Measurements from ENCODE around the gene KANSL1. TPM values are rescaled to one million over a fixed set of nuclear protein-coding genes. Genes with fewer than 3 reads are reported as not detected.

KANSL1 gene
- total RNA-seq, 4 donors from 2014 or later, result 53.8 to 107 (median 60.6) TPM

- no peak for DNase-seq (ENCODE audit: low spot score in 2 of 2)
- TF ChIP-seq POLR2A (IDR thresholded peaks at IDR 0.05), result no peak
- TF ChIP-seq, protein P1, sequence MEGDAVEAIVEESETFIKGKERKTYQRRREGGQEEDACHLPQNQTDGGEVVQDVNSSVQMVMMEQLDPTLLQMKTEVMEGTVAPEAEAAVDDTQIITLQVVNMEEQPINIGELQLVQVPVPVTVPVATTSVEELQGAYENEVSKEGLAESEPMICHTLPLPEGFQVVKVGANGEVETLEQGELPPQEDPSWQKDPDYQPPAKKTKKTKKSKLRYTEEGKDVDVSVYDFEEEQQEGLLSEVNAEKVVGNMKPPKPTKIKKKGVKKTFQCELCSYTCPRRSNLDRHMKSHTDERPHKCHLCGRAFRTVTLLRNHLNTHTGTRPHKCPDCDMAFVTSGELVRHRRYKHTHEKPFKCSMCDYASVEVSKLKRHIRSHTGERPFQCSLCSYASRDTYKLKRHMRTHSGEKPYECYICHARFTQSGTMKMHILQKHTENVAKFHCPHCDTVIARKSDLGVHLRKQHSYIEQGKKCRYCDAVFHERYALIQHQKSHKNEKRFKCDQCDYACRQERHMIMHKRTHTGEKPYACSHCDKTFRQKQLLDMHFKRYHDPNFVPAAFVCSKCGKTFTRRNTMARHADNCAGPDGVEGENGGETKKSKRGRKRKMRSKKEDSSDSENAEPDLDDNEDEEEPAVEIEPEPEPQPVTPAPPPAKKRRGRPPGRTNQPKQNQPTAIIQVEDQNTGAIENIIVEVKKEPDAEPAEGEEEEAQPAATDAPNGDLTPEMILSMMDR (IDR thresholded peaks at IDR 0.05), result no peak
- 80 to 81% methylated on average over 3 of the region's 3 CpGs for WGBS, 2 donors
- no peak overlapping the region for H3K4me3 ChIP-seq (ENCODE audit: low read depth, poor library complexity, severe bottlenecking)
- intact Hi-C loops (cut with DNase I; ENCODE audit: low total_unique reads), result no loop called here
Measured at GRCh38 chr17:46043606-46044005, 149.6 kb downstream of the KANSL1 start.

DNA sequence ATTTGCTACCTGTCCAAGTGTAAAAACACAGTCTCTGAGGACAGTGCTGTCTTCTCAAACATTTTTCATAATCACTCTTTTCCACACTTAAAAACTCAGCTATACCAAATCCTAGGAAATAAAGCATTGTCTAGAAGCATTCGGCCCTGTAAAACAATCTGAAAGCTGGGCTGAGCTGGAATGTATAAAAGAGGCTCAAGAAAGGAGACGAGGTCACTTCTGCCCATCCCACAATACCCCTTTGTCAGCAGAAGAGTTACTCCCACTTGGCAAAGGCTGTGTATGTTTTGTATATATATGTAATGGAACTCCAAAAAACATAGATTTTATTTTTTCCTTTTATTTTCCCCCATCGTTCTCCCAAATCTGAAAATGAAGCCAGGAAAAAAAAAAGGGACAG, 150.3 kb downstream of the KANSL1 start:
- TF ChIP-seq, protein P1 (IDR thresholded peaks at IDR 0.05), result no peak
- TF ChIP-seq POLR2A (IDR thresholded peaks at IDR 0.05), result no peak
- no peak overlapping the region for H3K4me3 ChIP-seq (ENCODE audit: low read depth, poor library complexity, severe bottlenecking)
- intact Hi-C loops (cut with DNase I; ENCODE audit: low total_unique reads), result no loop called here
- WGBS, 2 donors, result 71 to 78% methylated on average over 3 of the region's 3 CpGs
- no peak for DNase-seq (ENCODE audit: low spot score in 2 of 2)

GRCh38 chr17:46042246-46042645, 151.0 kb downstream of the KANSL1 start:
- no peak overlapping the region for H3K4me3 ChIP-seq (ENCODE audit: low read depth, poor library complexity, severe bottlenecking)
- intact Hi-C loops (cut with DNase I; ENCODE audit: low total_unique reads), result no loop called here
- 85 to 90% methylated on average over 2 of the region's 2 CpGs for WGBS, 2 donors
- TF ChIP-seq, protein P1 (IDR thresholded peaks at IDR 0.05), result no peak
- no peak for TF ChIP-seq POLR2A (IDR thresholded peaks at IDR 0.05)
- DNase-seq (ENCODE audit: low spot score in 2 of 2), result no peak

DNA sequence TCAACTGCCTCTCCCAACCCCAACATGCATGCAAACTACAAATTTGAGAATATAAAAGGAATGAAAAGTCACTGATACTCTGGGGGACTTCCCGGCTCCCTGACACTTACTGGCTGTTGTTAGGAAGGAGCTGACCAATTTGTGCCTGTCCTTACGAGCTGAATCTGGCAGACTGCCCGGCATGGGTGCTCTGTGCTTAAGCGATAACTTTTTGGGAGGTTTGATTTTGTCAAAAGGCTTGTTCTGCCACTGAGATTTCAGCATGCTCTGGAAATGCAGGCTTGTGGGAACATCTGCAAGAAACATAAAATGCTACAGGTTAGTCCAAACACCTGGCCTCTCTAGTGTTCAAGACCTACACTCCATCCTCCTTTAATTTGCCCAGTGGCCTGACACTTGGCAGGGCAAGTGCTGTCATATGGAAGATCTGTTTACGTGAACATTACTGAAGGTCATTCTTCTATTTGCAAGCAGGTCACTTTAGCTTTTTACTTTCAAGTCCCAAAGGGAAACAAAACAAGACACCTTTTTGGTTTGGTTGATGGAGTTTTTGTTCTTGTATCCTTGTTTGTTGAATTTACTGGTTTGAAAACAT, 153.5 kb downstream of the KANSL1 start:
- TF ChIP-seq, protein P1 (IDR thresholded peaks at IDR 0.05), result no peak
- TF ChIP-seq POLR2A (IDR thresholded peaks at IDR 0.05), result no peak
- WGBS, 2 donors, result 72 to 73% methylated on average over 5 of the region's 5 CpGs
- intact Hi-C loops (cut with DNase I; ENCODE audit: low total_unique reads), result loop anchor here (10.0 kb wide), 1 partner anchor 165 kb away; no protein-coding TSS in a partner anchor
- H3K4me3 ChIP-seq (ENCODE audit: low read depth, poor library complexity, severe bottlenecking), result no peak overlapping the region
- DNase-seq (ENCODE audit: low spot score in 2 of 2), result no peak

- WGBS, 2 donors, result 92 to 93% methylated on average over 12 of the region's 12 CpGs
- TF ChIP-seq POLR2A (IDR thresholded peaks at IDR 0.05), result no peak
- TF ChIP-seq, protein P1 (IDR thresholded peaks at IDR 0.05), result no peak
- intact Hi-C loops (cut with DNase I; ENCODE audit: low total_unique reads), result loop anchor here (10.0 kb wide), 1 partner anchor 166 kb away; no protein-coding TSS in a partner anchor
- no peak for DNase-seq (ENCODE audit: low spot score in 2 of 2)
- H3K4me3 ChIP-seq (ENCODE audit: low read depth, poor library complexity, severe bottlenecking), result no peak overlapping the region
Measured at GRCh38 chr17:46038937-46039336, 154.3 kb downstream of the KANSL1 start.

DNA sequence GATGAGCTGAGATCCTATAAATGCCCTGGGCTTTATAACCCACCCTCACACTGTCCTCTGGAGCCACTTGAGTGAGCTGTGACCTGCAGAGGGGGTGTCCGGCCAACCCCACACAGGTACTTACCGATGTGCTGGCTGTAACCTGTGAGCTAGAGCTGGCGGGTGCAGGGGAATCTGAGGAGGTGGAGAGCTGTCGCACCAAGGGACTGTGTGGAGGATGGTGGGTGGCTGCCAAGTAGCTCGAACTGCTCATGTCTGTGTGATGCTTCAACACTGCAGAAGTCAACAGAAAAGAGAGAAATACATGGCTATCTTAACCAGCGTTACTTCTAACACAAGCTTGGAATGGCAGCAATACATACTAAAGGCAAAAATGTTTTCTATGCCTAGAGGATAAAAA, 154.8 kb downstream of the KANSL1 start:
- WGBS, 2 donors, result 90% methylated on average over 6 of the region's 6 CpGs
- no peak for TF ChIP-seq POLR2A (IDR thresholded peaks at IDR 0.05)
- TF ChIP-seq, protein P1 (IDR thresholded peaks at IDR 0.05), result no peak
- no peak overlapping the region for H3K4me3 ChIP-seq (ENCODE audit: low read depth, poor library complexity, severe bottlenecking)
- intact Hi-C loops (cut with DNase I; ENCODE audit: low total_unique reads), result loop anchor here (10.0 kb wide), 1 partner anchor 166 kb away; no protein-coding TSS in a partner anchor
- DNase-seq (ENCODE audit: low spot score in 2 of 2), result no peak
